22Rv1 (cell line): ENCODE data around the gene CDKN2B.

Source experiments
- ZFX ChIP-seq: fragments of 450-650 bp; IDR thresholded peaks from 2 replicates; pipeline ENCODE4 v1.6.1; 2017; ENCODE audit warnings: antibody characterized with exemption, borderline replicate concordance
- TF ChIP-seq, protein P1 (sequence below): fragments of 450-650 bp; IDR thresholded peaks from 2 replicates; pipeline ENCODE4 v1.5.1; 2017; ENCODE audit warnings: mild to moderate bottlenecking

- TF ChIP-seq, protein P1, sequence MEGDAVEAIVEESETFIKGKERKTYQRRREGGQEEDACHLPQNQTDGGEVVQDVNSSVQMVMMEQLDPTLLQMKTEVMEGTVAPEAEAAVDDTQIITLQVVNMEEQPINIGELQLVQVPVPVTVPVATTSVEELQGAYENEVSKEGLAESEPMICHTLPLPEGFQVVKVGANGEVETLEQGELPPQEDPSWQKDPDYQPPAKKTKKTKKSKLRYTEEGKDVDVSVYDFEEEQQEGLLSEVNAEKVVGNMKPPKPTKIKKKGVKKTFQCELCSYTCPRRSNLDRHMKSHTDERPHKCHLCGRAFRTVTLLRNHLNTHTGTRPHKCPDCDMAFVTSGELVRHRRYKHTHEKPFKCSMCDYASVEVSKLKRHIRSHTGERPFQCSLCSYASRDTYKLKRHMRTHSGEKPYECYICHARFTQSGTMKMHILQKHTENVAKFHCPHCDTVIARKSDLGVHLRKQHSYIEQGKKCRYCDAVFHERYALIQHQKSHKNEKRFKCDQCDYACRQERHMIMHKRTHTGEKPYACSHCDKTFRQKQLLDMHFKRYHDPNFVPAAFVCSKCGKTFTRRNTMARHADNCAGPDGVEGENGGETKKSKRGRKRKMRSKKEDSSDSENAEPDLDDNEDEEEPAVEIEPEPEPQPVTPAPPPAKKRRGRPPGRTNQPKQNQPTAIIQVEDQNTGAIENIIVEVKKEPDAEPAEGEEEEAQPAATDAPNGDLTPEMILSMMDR: no peak
- no peak for TF ChIP-seq ZFX
These were observed 30.2 kb upstream of the CDKN2B start for GRCh38 chr9:22039258-22039657.
